Lower leg skin (tissue), 3 donors: ENCODE data around the gene OBSCN.

Experiments used
- CTCF ChIP-seq, 3 donors: fragments of 450-650 bp; IDR thresholded peaks; one replicate each; pipeline ENCODE4 v1.5.1; 2016; ENCODE audit warnings: antibody characterized with exemption in 3 of 3, mild to moderate bottlenecking in 3 of 3, moderate library complexity in 2 of 3
- POLR2A ChIP-seq, 2 donors: fragments of 450-650 bp; IDR thresholded peaks; one replicate each; pipeline ENCODE4 v1.6.1; 2016 to 2017; ENCODE audit warnings: antibody characterized with exemption in 2 of 2, mild to moderate bottlenecking in 1 of 2, moderate library complexity in 1 of 2

- no peak for TF ChIP-seq CTCF (IDR thresholded peaks at IDR 0.05)
- TF ChIP-seq POLR2A (IDR thresholded peaks at IDR 0.05) = no peak
Measured at GRCh38 chr1:228162286-228163006, 45.4 kb upstream of the OBSCN start.
